Astrocyte of the cerebellum (primary cell): Measurements from ENCODE around the gene RASSF8.

Experiments
- DNase-seq: peaks from one replicate; pipeline ENCODE4 v3.0.0-alpha.2; 2011; ENCODE audit warnings: low read depth
- H3K4me3 ChIP-seq: 2 replicates; pipeline ENCODE4 v1.5.1; 2011; ENCODE audit warnings: mild to moderate bottlenecking, low read depth, low read length, moderate library complexity
- in situ Hi-C: cut with HindIII; loops from 2 replicates; pipeline ENCODE4 v1.10.0; 2017; ENCODE audit warnings: low sequenced_read_pairs
- TF ChIP-seq, protein P1 (sequence below): IDR thresholded peaks from 2 replicates; pipeline ENCODE4 v1.5.1; 2012; ENCODE audit warnings: low read length, low read depth, moderate library complexity, mild to moderate bottlenecking; ENCODE audit errors: missing control alignments

RASSF8 gene

DNA sequence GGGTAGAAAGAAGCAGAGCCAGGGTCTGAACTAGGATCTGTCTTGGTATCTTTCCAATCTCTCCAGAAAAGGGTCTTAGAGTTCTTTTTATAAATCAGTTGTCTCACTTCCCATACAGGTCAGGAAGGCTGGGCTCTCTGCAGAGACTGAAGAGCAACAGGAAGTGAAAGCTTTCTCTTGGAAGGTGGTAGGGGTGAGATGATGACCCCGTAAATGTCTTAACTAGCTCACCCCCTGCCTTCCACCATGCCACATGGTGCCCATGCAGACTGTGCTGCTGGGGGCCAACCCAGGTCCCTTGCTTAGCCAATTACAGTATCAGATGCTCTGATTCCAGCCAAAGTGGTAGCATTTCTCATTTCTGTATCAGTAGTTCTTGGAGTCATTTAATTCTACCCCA lies 17.6 kb upstream of the RASSF8 start:
- no peak overlapping the region for H3K4me3 ChIP-seq
- in situ Hi-C loops: no loop called here
- TF ChIP-seq, protein P1, sequence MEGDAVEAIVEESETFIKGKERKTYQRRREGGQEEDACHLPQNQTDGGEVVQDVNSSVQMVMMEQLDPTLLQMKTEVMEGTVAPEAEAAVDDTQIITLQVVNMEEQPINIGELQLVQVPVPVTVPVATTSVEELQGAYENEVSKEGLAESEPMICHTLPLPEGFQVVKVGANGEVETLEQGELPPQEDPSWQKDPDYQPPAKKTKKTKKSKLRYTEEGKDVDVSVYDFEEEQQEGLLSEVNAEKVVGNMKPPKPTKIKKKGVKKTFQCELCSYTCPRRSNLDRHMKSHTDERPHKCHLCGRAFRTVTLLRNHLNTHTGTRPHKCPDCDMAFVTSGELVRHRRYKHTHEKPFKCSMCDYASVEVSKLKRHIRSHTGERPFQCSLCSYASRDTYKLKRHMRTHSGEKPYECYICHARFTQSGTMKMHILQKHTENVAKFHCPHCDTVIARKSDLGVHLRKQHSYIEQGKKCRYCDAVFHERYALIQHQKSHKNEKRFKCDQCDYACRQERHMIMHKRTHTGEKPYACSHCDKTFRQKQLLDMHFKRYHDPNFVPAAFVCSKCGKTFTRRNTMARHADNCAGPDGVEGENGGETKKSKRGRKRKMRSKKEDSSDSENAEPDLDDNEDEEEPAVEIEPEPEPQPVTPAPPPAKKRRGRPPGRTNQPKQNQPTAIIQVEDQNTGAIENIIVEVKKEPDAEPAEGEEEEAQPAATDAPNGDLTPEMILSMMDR: no peak
- no peak for DNase-seq

DNA sequence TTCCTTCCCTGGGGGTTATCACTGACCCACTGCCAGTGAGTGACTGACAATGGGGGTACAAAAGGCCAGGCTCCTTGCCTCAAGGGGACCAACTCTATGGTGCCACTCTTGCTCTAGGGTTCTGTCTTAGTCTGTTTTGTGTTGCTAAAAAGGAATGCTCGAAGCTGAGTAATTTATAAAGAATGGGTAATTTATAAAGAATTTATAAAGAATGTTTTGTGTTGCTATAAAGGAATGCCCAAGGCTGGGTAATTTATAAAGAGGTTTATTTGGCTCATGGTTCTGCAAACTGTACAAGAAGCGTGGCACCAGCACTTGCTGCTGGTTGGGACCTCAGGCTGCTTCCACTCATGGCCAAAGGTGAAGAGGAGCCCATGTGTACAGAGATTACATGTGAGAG lies 15.8 kb upstream of the RASSF8 start:
- no peak overlapping the region for H3K4me3 ChIP-seq
- in situ Hi-C loops: no loop called here
- TF ChIP-seq, protein P1: no peak
- no peak for DNase-seq

DNA sequence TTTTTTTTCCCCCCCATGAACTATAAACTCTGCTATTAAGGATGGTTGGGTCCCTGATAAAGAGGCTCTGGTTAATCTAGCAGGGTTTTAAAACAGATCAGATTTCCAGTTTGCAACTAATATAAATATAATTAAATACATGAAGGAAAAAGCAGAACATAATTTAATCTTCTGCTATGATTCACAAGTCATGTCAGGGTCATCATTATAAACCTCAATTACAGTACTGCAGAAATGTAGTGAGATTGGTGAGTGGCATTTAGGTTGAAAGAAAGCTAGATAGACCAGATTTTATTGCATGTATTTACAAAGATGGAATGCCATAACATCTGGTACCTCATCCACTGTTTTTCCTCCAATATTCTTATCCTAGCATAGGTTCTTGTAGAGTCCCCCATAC lies 14.5 kb upstream of the RASSF8 start:
- DNase-seq: no peak
- H3K4me3 ChIP-seq: no peak overlapping the region
- TF ChIP-seq, protein P1: no peak
- in situ Hi-C loops: no loop called here

DNA sequence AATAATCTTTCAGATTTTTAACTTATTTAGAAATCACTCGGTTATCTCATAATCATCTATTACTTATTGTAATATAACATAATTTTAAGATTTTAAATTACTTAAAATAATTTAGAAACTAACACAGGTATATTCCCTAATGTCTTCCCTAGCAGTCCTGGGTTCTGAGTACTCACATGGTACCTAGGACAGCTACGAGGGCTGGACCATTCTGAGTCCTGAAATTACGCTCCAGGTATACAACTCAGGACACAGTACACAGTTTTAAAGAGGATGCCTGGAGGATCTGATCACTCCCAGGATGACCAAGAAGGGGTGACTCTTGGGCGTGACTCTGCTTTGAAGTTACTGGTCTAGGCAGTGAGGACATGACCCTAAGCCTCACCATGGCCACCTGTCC lies 9.1 kb upstream of the RASSF8 start:
- no peak for DNase-seq
- TF ChIP-seq, protein P1: no peak
- in situ Hi-C loops: no loop called here
- H3K4me3 ChIP-seq: no peak overlapping the region

DNA sequence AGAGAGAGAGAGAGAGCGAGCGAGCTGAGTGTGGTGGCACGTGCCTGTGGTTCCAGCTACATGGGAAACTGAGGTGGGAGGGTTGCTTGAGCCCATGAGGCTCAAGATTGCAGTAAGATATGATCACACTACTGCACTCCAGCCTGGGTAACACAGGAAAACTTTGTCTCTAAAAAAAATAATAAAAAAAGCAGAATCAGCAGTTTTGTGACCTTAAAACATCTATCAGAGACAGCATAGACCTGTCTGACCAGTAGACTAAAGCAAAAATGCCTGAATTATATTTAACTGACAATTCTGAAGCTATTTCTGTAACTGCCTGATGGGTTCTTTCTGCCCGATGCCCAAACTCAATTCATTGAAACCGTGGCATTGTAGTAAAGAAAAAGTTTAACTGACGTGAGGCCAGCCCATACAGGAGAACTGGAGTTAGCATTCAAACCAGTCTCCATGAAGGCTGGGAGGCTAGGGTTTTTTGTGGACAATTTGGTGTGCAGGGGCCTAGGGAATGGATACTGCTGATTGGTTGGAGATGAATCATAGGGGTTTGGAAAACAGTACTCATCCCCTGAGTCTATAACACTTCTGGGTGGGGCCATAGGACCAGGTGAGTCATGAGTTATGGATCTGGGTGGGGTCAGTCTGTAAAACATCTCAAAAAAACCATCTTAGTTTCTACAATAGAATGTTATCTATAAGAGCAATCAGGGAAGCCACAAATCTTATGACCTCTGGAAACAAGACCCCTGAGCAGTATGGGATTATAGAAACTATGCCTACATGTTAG lies 8.0 kb upstream of the RASSF8 start:
- no peak overlapping the region for H3K4me3 ChIP-seq
- TF ChIP-seq, protein P1: no peak
- in situ Hi-C loops: no loop called here
- DNase-seq: no peak

DNA sequence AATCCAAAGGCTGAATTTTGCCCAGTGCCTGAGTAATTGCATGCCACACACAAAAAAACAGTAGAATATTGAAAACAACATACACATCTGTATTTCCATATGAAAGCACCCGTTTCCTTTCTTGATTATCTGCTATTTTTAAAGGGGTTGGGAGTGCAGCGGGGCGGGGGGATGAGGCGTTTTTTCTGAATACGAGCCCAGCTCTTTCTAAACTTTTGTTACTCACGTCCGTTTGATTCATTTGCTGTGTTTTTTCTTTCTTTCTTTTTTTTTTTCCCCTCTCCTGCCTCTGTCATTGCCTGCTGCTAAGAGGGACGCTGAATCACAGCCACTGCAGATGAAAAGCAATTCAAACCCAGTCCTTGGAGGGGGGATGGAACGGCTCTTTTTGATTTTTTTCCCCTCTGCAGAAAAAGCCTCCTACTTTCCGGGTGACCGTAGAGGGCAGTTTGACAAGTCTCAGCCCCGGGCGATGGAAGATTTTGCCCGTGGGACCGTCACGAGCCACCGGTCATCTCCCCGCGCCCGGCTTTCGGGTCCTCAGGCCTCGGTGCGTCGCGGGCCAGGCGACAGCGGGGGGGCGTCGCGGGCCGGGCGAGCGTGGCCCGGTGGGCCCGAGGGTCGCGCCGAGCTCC lies 572 bp upstream of the RASSF8 start:
- TF ChIP-seq, protein P1: no peak
- peak overlapping the region; percentile 77 for H3K4me3 ChIP-seq
- in situ Hi-C loops: no loop called here
- no peak for DNase-seq
